ENCODE measurements around the gene GALNT5.
A peak's percentile ranks its signal among the peaks of the same experiment; 100 is the strongest.

Gene GALNT5

GRCh38 chr2:157296958-157297357 is 39.5 kb downstream of the GALNT5 start:
- DNase-seq = no peak

DNA sequence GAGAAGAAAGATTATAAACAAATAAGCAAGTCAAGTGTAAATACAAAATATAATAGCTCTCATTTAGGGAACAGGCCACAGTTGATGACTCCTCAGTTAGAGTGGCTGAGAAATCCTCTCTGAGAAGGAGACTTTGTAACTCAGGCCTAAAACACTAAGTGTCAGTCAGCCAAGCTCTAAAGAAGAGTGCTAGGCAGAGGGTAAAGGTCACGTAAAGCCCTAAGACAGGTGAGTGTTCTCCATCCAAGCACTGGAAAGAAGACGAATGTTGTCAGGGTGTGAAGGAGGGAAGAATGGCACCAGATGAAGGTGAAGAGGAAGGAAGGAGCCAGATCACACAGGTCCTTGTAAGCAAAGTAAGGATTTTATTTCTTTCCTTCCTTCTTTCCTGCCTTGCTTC is 43.8 kb downstream of the GALNT5 start:
- DNase-seq = no peak

GRCh38 chr2:157302492-157303099 is 45.1 kb downstream of the GALNT5 start:
- no peak for DNase-seq

- DNase-seq = no peak
These were observed 46.1 kb downstream of the GALNT5 start for GRCh38 chr2:157303612-157304011.

DNA sequence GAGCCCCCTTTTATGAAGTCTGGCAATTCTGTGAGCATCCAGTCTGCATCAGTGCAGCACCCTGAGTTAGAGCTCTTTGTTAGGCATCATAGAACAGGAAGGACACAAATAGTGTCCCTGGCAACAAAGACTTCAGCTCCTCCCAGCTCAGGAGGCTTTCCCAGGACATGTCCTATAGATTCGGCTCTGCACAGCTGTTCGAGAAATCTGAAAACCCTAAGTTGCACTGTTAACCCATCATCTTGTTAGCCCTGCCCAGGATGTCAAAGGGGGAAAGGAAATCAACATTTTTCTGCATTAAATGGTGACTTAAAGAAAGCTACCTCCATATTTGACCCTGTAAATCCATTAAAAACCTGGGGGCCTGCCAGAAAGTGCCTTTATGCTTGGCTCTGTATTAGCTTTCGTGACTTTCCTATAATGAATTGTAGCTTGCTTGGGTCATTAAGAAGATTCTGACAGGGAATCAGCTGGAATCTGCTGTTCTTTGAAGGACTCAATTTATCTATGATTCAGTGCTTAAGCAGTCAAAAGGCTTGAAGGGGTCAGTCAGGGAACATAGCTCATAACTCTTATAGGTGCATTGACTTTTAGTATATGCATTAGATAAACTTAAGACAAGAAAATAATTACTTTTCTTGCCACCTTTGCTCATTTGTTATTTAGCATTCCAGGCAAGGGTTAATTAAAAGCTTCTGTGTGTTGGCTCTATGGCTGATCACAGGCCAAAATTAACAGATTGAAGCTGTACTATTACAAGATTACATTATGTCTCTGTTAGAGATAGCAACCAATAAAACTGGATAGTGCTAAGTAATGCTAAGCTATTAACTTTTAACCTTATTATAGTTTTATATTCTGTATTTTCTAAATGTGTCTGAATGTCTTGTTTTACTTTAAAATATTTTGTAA is 47.6 kb downstream of the GALNT5 start:
- DNase-seq = no peak

DNA sequence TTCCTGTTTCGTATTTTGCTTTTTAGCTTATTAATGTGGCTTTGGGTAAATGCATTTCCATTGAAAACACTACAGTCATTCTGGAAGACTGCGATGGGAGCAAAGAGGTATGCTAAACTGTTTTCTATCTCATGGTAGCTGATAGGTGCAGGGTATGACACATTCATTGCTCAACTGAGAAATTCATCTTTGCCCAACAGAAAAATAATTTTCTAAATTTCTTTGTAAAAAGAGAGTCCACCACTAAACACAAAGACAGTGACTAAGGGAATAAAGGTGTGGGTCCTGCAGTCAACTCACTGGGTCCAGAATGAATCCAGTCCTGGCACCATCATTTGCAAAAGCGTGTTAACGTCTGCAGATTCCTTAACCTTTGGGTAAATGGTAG is 48.2 kb downstream of the GALNT5 start:
- DNase-seq = no peak

DNA sequence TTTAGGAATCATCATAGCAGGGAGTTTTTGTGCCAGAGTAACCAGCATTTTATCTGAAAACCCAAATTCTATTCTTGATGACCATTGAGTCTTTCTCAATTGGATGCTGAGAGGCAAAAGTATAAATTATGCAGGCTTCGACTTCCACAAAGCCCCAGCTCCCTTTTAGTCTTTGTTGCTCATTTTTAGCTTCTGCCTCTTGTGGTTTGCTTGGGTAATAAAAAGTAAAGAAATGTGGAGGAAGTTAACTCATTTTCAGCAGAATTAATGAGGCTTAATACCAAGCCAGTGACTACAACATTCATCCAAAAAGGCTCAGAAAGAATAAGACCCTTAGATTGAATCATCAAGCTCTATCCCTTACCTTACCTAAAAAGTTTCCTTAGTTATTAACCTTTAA is 49.5 kb downstream of the GALNT5 start:
- no peak for DNase-seq

DNA sequence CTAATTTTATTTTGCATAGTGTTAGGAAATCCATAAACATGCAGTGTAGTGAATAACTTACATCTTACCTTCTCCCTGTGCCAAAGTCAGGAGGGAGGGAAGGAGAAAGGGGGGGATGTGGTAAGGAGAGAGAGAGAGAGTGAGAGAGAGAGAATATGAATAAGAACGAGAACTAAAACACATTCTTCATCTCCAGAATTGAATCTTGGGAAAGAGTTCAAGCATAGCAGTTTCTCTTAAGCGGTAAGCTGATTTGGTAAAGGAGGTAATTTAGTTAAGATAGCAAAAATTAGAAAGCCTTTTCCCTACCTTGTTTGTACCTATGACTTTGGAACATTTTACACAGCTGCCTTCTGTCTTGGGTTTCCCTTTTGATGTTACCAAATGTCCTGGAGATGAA is 52.4 kb downstream of the GALNT5 start:
- no peak for DNase-seq

GRCh38 chr2:157311706-157312105 is 54.2 kb downstream of the GALNT5 start:
- no peak for DNase-seq

DNA sequence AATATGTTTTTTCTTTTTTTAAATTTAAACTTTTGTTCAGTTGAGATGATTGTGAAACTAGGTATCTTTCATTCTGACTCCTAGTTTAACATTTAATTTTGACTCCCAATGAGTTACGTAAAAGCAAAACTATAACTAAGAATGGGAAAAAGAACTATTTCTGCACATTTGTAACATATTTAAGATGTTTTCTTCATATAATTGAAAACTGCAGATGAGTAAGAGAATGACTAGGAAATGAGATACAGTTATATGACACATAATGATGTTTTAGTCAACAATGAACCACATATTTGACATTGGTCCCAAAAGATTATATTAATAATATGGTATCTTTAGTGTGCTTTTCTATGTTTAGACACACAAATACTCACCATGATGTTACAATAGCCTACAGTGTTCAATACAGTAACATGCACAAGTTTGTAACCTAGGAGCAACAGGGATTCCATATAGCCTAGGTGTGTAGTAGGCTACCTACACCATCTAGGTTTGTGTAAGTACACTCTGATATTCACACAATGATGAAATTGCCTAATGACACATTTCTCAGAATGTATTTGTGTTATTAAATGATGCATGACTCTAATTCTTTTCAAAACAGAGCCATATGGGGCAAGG is 55.5 kb downstream of the GALNT5 start:
- DNase-seq = no peak

DNA sequence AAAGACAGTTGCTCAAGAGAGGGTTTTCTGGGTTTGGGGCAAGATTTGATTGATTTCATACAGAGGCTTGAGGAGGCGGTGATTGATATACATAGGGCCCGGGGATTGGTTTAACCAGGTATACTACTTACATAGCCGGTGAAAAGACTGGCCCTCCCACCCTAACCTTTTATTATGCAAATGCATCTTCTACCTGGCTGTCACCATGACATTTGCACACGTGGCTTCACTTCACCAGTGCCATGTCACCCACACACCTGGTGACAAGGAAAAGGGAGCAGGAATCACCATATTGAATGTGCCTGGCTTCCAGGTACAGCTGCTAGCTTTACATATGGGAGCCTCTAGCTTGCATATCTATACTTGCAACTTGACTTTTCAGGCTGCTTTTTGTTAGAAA is 58.4 kb downstream of the GALNT5 start:
- DNase-seq = no peak

DNA sequence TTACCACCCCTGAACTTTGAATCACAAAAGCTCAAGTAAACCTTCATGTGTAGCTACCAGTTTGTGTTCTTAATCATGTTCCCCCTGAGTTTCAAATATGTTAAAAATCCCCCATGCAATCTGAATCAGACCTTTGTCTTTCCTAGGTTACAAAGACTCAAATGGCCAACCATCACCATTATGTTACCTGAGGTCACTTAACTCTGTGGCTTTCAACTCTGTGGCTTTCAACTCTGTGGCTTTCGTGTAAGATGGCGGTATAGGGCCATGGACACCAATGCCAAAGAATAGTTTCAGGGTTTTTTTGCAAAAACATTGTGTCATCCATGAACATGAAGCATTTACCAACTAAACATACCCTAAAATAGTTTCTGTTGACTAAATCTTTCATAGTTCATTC is 61.4 kb downstream of the GALNT5 start:
- DNase-seq = no peak

GRCh38 chr2:157319795-157320194 is 62.3 kb downstream of the GALNT5 start:
- DNase-seq = no peak

- no peak for DNase-seq
These were observed 62.9 kb downstream of the GALNT5 start for GRCh38 chr2:157320409-157320808.

DNA sequence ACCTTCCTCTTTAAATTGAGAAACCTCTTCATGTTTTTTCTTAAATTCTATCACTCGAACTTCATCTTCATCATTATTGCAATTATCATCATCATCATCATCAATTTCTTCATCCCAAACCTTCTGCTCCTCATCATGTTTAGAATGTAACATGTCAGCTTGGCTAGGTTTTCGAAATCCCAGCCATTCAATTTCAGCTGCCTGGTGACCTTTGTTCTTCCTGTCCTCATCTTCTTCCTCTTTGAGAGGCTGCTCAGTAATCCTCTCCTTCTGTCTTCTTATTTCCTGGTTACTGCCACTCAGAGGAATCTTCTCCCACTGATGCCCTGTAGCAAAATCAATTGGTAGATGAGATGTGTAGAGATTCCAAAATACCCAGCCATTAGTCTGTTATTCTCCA is 64.0 kb downstream of the GALNT5 start:
- no peak for DNase-seq

DNA sequence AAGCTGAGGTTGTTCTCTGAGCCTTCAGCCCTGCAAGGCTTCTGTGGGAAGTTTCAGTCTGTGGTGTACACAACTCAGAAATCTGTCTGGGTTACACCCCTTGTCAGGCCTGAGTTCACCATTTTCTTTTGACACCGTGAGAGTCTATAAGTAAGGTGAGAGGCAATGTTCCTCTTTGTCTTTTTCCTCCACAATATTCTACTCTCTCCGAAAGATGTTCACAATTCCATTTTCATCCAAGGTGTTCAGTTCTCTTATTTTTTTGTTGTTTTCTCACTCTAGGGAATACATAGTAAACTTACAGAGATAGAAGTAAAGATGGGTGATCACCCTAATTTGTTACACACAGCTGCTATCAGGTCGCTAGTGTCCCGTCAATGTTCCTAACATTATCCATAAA is 64.9 kb downstream of the GALNT5 start:
- no peak for DNase-seq

- DNase-seq = no peak
These were observed 66.9 kb downstream of the GALNT5 start for GRCh38 chr2:157324331-157324843.

DNA sequence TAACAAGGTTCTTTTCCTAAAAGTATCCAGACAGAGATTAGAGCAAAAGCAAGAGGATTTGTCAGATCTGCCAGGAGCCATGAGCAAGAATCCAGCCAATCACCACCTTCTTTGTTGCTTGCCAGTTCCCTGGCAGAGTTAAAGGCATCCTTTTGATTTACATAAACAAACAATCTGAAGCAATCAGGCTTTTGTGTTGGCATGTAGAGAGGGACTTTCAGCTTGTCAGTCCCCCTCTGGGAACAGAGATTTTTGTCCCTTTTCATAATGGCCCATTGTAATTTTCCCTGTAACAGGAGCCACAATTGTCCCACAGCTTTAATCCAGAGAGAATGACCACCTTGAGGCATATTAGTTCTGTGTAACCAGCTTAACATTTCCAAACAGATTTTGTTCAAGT is 68.3 kb downstream of the GALNT5 start, which contains the start of gene ERMN:
TSS of gene ERMN (minus strand) at position 39 of the 400 bp plus-strand sequence. CDS start 182 bp downstream, outside the sequence.
- DNase-seq = no peak

DNA sequence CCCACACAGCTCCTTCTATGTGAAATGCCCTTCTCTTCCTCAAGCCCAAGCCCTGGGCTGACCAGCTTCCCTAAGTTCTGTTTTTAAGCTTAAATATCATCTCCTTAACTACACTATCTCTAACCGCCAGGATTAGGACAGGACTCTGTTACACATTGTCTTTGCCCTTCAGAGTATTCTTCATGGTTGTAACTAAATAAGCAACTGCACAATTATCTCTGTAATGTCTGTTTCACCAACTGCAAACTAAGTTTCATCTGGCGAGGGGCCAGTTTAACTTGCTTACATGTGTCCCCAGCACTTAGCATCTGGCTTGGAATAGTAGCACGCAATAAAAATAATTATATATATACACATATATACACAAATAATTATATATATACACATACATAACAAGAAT is 69.2 kb downstream of the GALNT5 start:
- DNase-seq = no peak

DNA sequence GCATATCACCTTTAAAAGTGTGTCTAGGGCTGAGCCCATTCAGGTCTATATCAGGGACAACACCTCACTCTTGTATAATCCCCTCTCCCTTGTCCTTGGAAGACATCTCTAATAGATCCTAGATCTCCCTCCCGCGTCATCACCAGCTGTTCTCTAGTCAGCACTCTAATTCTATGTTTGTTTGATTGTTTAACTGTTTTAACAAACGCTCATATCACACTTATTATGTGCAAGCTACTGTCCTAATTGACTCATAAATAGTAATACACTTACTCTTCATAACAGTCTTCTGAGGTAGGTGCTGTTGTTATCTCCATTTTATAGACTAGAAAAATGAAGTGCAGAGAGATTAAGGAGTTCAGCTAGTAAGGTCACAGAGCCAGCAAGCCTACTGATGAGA is 69.7 kb downstream of the GALNT5 start:
- no peak for DNase-seq

GRCh38 chr2:157327621-157328500 is 70.4 kb downstream of the GALNT5 start:
- peak; percentile 60 for DNase-seq

DNA sequence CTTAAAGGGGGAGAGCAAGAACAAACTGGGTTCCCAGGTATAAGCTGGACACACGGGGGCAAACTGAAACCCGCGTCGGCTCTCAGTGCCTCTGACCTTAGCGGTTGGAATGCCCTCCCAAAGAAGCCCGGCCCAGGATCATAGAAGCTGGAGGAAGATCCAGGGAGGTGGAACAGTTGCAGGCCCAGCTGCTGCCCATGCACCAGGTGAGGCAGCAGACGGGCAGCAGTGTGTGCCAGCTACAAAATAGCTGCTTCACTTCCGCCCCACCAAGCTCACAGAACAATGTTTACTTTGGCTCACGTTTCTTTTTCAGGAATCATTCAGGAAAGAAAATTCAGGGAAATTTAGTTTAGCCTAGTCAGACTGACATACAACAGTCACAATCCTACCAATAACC is 72.0 kb downstream of the GALNT5 start:
- no peak for DNase-seq
